ENCODE results near the gene MROH7. TPM values are rescaled to one million over a fixed set of nuclear protein-coding genes. Genes with fewer than 3 reads are reported as not detected.

The MROH7 gene
- polyA plus RNA-seq, 1 donor from 2014 or later = not detected

DNA sequence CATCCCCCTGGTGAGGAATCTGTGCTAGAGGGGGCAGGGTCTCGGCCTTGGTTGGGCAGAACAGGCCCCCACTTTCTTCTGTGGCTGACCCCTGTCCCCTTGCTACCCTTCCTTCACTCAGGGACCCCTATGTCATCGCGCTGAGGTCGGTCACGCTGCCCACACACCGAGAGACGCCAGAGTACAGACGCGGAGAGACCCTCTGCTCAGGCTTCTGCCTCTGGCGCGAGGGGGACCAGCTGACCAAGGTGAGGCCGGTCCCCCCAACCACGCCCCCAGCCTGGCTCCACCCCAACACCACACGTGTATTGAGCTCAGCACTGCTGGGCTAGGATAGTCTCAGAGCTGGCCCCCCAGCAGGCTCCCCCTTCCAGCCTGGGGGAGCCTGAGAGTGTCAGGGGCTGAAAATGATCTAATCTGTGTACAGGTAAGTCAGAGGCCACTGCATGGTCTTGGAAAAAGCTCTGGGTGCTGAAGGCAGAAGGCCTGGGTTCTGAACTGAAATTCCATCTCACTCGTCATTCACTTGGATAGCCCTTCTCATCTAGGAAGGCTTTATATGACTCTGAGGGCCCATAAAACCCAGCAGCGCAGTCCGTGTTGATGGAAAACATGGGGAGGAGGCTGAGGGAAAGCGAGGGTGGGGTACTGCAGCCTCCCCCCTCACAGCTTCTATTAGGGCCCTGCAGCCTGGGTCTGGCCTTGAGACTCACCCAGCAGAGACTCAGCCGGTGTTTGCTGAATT is 33.6 kb upstream of the MROH7 start:
- TF ChIP-seq POLR2AphosphoS5 (IDR thresholded peaks at IDR 0.05) (no peak), MXI1 (conservative IDR thresholded peaks at IDR 0.05; ENCODE audit: poor library complexity, severe bottlenecking) (no peak), SMC3 (conservative IDR thresholded peaks at IDR 0.05; ENCODE audit: poor library complexity) (no peak), EP300 (conservative IDR thresholded peaks at IDR 0.05; ENCODE audit: poor library complexity, severe bottlenecking) (no peak)
- TF ChIP-seq, protein P1, sequence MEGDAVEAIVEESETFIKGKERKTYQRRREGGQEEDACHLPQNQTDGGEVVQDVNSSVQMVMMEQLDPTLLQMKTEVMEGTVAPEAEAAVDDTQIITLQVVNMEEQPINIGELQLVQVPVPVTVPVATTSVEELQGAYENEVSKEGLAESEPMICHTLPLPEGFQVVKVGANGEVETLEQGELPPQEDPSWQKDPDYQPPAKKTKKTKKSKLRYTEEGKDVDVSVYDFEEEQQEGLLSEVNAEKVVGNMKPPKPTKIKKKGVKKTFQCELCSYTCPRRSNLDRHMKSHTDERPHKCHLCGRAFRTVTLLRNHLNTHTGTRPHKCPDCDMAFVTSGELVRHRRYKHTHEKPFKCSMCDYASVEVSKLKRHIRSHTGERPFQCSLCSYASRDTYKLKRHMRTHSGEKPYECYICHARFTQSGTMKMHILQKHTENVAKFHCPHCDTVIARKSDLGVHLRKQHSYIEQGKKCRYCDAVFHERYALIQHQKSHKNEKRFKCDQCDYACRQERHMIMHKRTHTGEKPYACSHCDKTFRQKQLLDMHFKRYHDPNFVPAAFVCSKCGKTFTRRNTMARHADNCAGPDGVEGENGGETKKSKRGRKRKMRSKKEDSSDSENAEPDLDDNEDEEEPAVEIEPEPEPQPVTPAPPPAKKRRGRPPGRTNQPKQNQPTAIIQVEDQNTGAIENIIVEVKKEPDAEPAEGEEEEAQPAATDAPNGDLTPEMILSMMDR (IDR thresholded peaks at IDR 0.05; ENCODE audit: poor library complexity, severe bottlenecking) = no peak
- Histone ChIP-seq H3F3A (ENCODE audit: insufficient read depth, low read length, poor library complexity, severe bottlenecking) (no peaks in the 10 kb centered on the region), H3K36me3 (ENCODE audit: insufficient read depth, low read length) (no peaks in the 10 kb centered on the region), H3K9me3 (ENCODE audit: low read length) (no peaks in the 10 kb centered on the region), H3K27ac (ENCODE audit: low read length) (no peak overlapping the region), H4K20me1 (ENCODE audit: insufficient read depth) (no peaks in the 10 kb centered on the region), H2AFZ (ENCODE audit: low read depth, low read length) (no peak overlapping the region), H3K79me2 (replicated peaks; ENCODE audit: insufficient read depth, low read length) (no peaks in the 10 kb centered on the region), H3K4me2 (ENCODE audit: low read length) (no peak overlapping the region), H3K4me3 (ENCODE audit: low read length) (no peak overlapping the region), H3K9me2 (ENCODE audit: insufficient read depth, low read length) (no peaks in the 10 kb centered on the region), H3K9ac (ENCODE audit: low read length) (no peak overlapping the region), H3K27me3 (ENCODE audit: insufficient read depth, low read depth, low read length) (no peaks in the 10 kb centered on the region)

DNA sequence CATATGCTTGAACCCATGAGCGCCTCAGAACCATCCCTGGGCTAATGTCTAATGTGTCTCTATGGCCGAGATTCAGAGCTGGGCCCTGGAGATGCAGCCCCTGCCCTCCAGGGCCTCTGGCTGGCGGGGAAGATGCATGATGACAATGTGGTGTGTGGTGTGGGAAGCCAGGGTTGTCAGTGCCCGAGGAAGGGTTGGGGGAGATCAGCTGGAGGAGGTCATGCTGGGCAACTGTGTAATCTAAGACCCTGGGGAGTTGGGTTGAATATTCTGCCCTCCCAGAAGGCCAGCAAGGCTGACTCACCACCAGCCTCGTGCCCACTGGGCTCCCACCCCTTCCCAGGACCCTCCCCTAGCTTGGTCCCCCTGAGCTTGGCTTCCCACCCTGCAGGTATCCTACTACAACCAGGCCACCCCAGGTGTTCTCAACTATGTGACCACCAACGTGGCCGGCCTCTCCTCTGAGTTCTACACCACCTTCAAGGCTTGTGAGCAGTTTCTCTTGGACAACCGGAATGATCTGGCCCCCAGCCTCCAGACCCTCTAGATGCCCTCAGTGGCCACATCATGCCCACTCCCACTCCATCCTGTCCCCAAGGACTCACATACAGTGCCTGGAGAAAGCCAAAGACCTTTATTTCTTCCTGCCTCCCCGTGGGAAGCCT is 32.9 kb upstream of the MROH7 start:
- Histone ChIP-seq H3K27ac (ENCODE audit: low read length) (no peak overlapping the region), H3K79me2 (replicated peaks; ENCODE audit: insufficient read depth, low read length) (no peaks in the 10 kb centered on the region), H4K20me1 (ENCODE audit: insufficient read depth) (no peaks in the 10 kb centered on the region), H3K9ac (ENCODE audit: low read length) (no peak overlapping the region), H3K9me2 (ENCODE audit: insufficient read depth, low read length) (no peaks in the 10 kb centered on the region), H2AFZ (ENCODE audit: low read depth, low read length) (no peak overlapping the region), H3K9me3 (ENCODE audit: low read length) (no peaks in the 10 kb centered on the region), H3K27me3 (ENCODE audit: insufficient read depth, low read depth, low read length) (no peaks in the 10 kb centered on the region), H3K4me3 (ENCODE audit: low read length) (no peak overlapping the region), H3F3A (ENCODE audit: insufficient read depth, low read length, poor library complexity, severe bottlenecking) (no peaks in the 10 kb centered on the region), H3K36me3 (ENCODE audit: insufficient read depth, low read length) (no peaks in the 10 kb centered on the region), H3K4me2 (ENCODE audit: low read length) (no peak overlapping the region)
- TF ChIP-seq TAF1 (IDR thresholded peaks at IDR 0.05; ENCODE audit: low read depth) (no peak), EZH2 (IDR thresholded peaks at IDR 0.05; ENCODE audit: borderline replicate concordance, insufficient read depth, low read length, poor library complexity, severe bottlenecking) (no peak), RAD21 (conservative IDR thresholded peaks at IDR 0.05) (no peak), POLR2AphosphoS5 (IDR thresholded peaks at IDR 0.05) (no peak), EP300 (conservative IDR thresholded peaks at IDR 0.05; ENCODE audit: poor library complexity, severe bottlenecking) (no peak), SMC3 (conservative IDR thresholded peaks at IDR 0.05; ENCODE audit: poor library complexity) (no peak), MXI1 (conservative IDR thresholded peaks at IDR 0.05; ENCODE audit: poor library complexity, severe bottlenecking) (no peak)
- TF ChIP-seq, protein P1 (IDR thresholded peaks at IDR 0.05; ENCODE audit: poor library complexity, severe bottlenecking) = no peak
- TF ChIP-seq, protein P2, sequence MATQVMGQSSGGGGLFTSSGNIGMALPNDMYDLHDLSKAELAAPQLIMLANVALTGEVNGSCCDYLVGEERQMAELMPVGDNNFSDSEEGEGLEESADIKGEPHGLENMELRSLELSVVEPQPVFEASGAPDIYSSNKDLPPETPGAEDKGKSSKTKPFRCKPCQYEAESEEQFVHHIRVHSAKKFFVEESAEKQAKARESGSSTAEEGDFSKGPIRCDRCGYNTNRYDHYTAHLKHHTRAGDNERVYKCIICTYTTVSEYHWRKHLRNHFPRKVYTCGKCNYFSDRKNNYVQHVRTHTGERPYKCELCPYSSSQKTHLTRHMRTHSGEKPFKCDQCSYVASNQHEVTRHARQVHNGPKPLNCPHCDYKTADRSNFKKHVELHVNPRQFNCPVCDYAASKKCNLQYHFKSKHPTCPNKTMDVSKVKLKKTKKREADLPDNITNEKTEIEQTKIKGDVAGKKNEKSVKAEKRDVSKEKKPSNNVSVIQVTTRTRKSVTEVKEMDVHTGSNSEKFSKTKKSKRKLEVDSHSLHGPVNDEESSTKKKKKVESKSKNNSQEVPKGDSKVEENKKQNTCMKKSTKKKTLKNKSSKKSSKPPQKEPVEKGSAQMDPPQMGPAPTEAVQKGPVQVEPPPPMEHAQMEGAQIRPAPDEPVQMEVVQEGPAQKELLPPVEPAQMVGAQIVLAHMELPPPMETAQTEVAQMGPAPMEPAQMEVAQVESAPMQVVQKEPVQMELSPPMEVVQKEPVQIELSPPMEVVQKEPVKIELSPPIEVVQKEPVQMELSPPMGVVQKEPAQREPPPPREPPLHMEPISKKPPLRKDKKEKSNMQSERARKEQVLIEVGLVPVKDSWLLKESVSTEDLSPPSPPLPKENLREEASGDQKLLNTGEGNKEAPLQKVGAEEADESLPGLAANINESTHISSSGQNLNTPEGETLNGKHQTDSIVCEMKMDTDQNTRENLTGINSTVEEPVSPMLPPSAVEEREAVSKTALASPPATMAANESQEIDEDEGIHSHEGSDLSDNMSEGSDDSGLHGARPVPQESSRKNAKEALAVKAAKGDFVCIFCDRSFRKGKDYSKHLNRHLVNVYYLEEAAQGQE (IDR thresholded peaks at IDR 0.05; ENCODE audit: borderline replicate concordance) = no peak

Measured in neural cell (in vitro differentiated cells).